WTC11 (cell line): ENCODE results near the gene C5orf15. TPM values are rescaled to one million over a fixed set of nuclear protein-coding genes. Genes with fewer than 3 reads are reported as not detected.

Experiments used
- ATAC-seq: fragments of 200-7000 bp; cut with Tn5 transposase; 2 replicates; pipeline ENCODE4 v1.10.0; 2021; ENCODE audit warnings: mild to moderate bottlenecking, moderate library complexity
- CTCF ChIA-PET: fragments of 300-600 bp; sonication (Branson Sonifier 250); formaldehyde crosslinking; loops from one replicate; lab custom pipeline; 2021; ENCODE audit warnings: antibody characterized with exemption; lab: Charles Lee
- POLR2A ChIA-PET: fragments of 350-600 bp; sonication (Branson Sonifier 250); formaldehyde crosslinking; loops from one replicate; lab custom pipeline; 2021; ENCODE audit warnings: antibody characterized with exemption; lab: Charles Lee
- DNase-seq: peaks from one replicate; pipeline ENCODE4 v3.0.0; 2021; ENCODE audit warnings: low spot score
- H3K27ac Mint-ChIP-seq: 2 replicates; pipeline ENCODE4 v1.8.0; 2021; ENCODE audit warnings: mixed read lengths
- H3K27me3 Mint-ChIP-seq: 2 replicates; pipeline ENCODE4 v1.8.0; 2021; ENCODE audit warnings: low read depth, mild to moderate bottlenecking, moderate library complexity, mixed read lengths
- H3K36me3 Mint-ChIP-seq: 2 replicates; pipeline ENCODE4 v1.8.0; 2021; ENCODE audit warnings: mixed read lengths
- H3K4me1 Mint-ChIP-seq: 2 replicates; pipeline ENCODE4 v1.8.0; 2022; ENCODE audit warnings: mixed read lengths
- H3K4me3 Mint-ChIP-seq: 2 replicates; pipeline ENCODE4 v1.8.0; 2021; ENCODE audit warnings: mild to moderate bottlenecking, moderate library complexity, mixed read lengths
- H3K9me3 Mint-ChIP-seq: 2 replicates; pipeline ENCODE4 v1.8.0; 2021; ENCODE audit warnings: mixed read lengths
- CBFB ChIP-seq: sonication (generic); formaldehyde crosslinking; IDR thresholded peaks from 2 replicates; pipeline ENCODE4 v1.8.1; 2022; ENCODE audit warnings: mild to moderate bottlenecking, low read depth, missing genetic modification reagents
- CDX4 ChIP-seq: fragments of 250-450 bp; sonication (Bioruptor Pico); IDR thresholded peaks from 2 replicates; pipeline ENCODE4 v1.9.0; 2021; ENCODE audit warnings: moderate library complexity, mild to moderate bottlenecking, inconsistent platforms, borderline replicate concordance
- E2F1 ChIP-seq: sonication (generic); formaldehyde crosslinking; IDR thresholded peaks from 2 replicates; pipeline ENCODE4 v1.8.0; 2022; ENCODE audit warnings: mild to moderate bottlenecking, missing genetic modification reagents
- E2F4 ChIP-seq: sonication (generic); formaldehyde crosslinking; IDR thresholded peaks from 2 replicates; pipeline ENCODE4 v1.8.1; 2022; ENCODE audit warnings: low read depth, mild to moderate bottlenecking, moderate library complexity, missing genetic modification reagents, borderline replicate concordance
- EMX1 ChIP-seq: fragments of 250-450 bp; sonication (Bioruptor Pico); IDR thresholded peaks from 2 replicates; pipeline ENCODE4 v1.8.0; 2021; ENCODE audit warnings: mild to moderate bottlenecking
- ESRRA ChIP-seq: sonication (generic); formaldehyde crosslinking; IDR thresholded peaks from 2 replicates; pipeline ENCODE4 v1.8.1; 2022; ENCODE audit warnings: mild to moderate bottlenecking, missing genetic modification reagents, borderline replicate concordance
- FOXJ3 ChIP-seq: sonication (generic); formaldehyde crosslinking; IDR thresholded peaks from 2 replicates; pipeline ENCODE4 v1.9.0; 2021; ENCODE audit warnings: missing genetic modification reagents, mild to moderate bottlenecking, borderline replicate concordance
- FOXP1 ChIP-seq: sonication (generic); formaldehyde crosslinking; IDR thresholded peaks from 2 replicates; pipeline ENCODE4 v1.8.0; 2022; ENCODE audit warnings: missing genetic modification reagents, mild to moderate bottlenecking, moderate library complexity, borderline replicate concordance
- HMGA2 ChIP-seq: fragments of 250-450 bp; sonication (Bioruptor Pico); IDR thresholded peaks from 2 replicates; pipeline ENCODE4 v1.4.0; 2021; ENCODE audit warnings: mild to moderate bottlenecking, moderate library complexity
- NFATC4 ChIP-seq: fragments of 250-450 bp; sonication (Bioruptor Pico); IDR thresholded peaks from 2 replicates; pipeline ENCODE4 v1.9.0; 2021; ENCODE audit warnings: mild to moderate bottlenecking
- NFE2L1 ChIP-seq: sonication (generic); formaldehyde crosslinking; IDR thresholded peaks from 2 replicates; pipeline ENCODE4 v1.8.1; 2023; ENCODE audit warnings: missing genetic modification reagents
- NFYB ChIP-seq: sonication (generic); formaldehyde crosslinking; conservative IDR thresholded peaks from 2 replicates; pipeline ENCODE4 v1.8.0; 2022; ENCODE audit warnings: low read depth, missing genetic modification reagents
- RELA ChIP-seq: sonication (generic); formaldehyde crosslinking; IDR thresholded peaks from 2 replicates; pipeline ENCODE4 v1.8.1; 2022; ENCODE audit warnings: missing genetic modification reagents, mild to moderate bottlenecking, borderline replicate concordance
- RORB ChIP-seq: fragments of 250-450 bp; sonication (Bioruptor Pico); IDR thresholded peaks from 2 replicates; pipeline ENCODE4 v1.9.0; 2021; ENCODE audit warnings: mild to moderate bottlenecking
- TEAD4 ChIP-seq: sonication (generic); formaldehyde crosslinking; IDR thresholded peaks from 2 replicates; pipeline ENCODE4 v1.8.0; 2022; ENCODE audit warnings: mild to moderate bottlenecking, missing genetic modification reagents
- USF1 ChIP-seq: sonication (generic); formaldehyde crosslinking; IDR thresholded peaks from 2 replicates; pipeline ENCODE4 v1.8.0; 2022; ENCODE audit warnings: mild to moderate bottlenecking, missing genetic modification reagents
- ZBTB21 ChIP-seq: sonication (generic); formaldehyde crosslinking; IDR thresholded peaks from 2 replicates; pipeline ENCODE4 v1.8.1; 2023; ENCODE audit warnings: mild to moderate bottlenecking, missing genetic modification reagents, borderline replicate concordance
- ZNF263 ChIP-seq: sonication (generic); formaldehyde crosslinking; IDR thresholded peaks from 2 replicates; pipeline ENCODE4 v1.8.1; 2022; ENCODE audit warnings: low read depth, mild to moderate bottlenecking, moderate library complexity, missing genetic modification reagents
- ZNF396 ChIP-seq: fragments of 250-450 bp; sonication (Bioruptor Pico); IDR thresholded peaks from 2 replicates; pipeline ENCODE4 v1.8.0; 2021; ENCODE audit warnings: mild to moderate bottlenecking, moderate library complexity, borderline replicate concordance
- ZNF423 ChIP-seq: fragments of 250-450 bp; sonication (Bioruptor Pico); IDR thresholded peaks from 2 replicates; pipeline ENCODE4 v2.1.2; 2022; ENCODE audit warnings: mild to moderate bottlenecking, moderate library complexity
- total RNA-seq: library from RNA; stranded (reverse); gene quantifications from 3 replicates; pipeline ENCODE4 v1.2.3, GENCODE V29; 2021

Gene C5orf15
- total RNA-seq, 1 experiment from 2014 or later = 32.7 TPM

- no peak for TF ChIP-seq E2F1 (CRISPR knock-in tag)
- TF ChIP-seq USF1 = no peak
- no peak for TF ChIP-seq RELA (CRISPR knock-in tag)
- TF ChIP-seq ZNF263 (CRISPR knock-in tag) = no peak
Measured at GRCh38 chr5:133924221-133924920, 44.1 kb downstream of the C5orf15 start (continued).

GRCh38 chr5:133921979-133922378 is 46.4 kb downstream of the C5orf15 start:
- ChIA-PET POLR2A (no interaction called here), CTCF (interaction anchor here (1.0 to 1.5 kb wide), 2 partner anchors 12 to 23 kb away, joined by 3 to 4 read pairs; no protein-coding TSS in a partner anchor)
- DNase-seq (no peak), ATAC-seq (peak; percentile 43)
- H3K4me1 Mint-ChIP-seq = peaks cover 15% of the 10 kb centered on the region
- TF ChIP-seq ZNF263 (CRISPR knock-in tag) (no peak), HMGA2 (CRISPR knock-in tag) (no peak), ESRRA (CRISPR knock-in tag) (no peak), CBFB (CRISPR knock-in tag) (no peak), RORB (CRISPR knock-in tag) (no peak), ZNF423 (CRISPR knock-in tag) (no peak), NFE2L1 (CRISPR knock-in tag) (no peak), EMX1 (no peak), E2F4 (CRISPR knock-in tag) (no peak), TEAD4 (no peak), ZNF396 (CRISPR knock-in tag) (no peak)
- no peaks in the 10 kb centered on the region for H3K36me3 Mint-ChIP-seq
- H3K27me3 Mint-ChIP-seq = no peaks in the 10 kb centered on the region; the same call in 1 of the 2 replicates
- H3K4me3 Mint-ChIP-seq = no peak overlapping the region
- no peak overlapping the region for H3K27ac Mint-ChIP-seq
- peaks cover 5% of the 10 kb centered on the region; the same call in 1 of the 2 replicates for H3K9me3 Mint-ChIP-seq

GRCh38 chr5:133921069-133921468 is 47.4 kb downstream of the C5orf15 start:
- TF ChIP-seq ZBTB21 (CRISPR knock-in tag) (no peak), NFATC4 (CRISPR knock-in tag) (no peak), CDX4 (no peak), NFYB (CRISPR knock-in tag) (no peak), FOXJ3 (CRISPR knock-in tag) (no peak), FOXP1 (CRISPR knock-in tag) (no peak)
- TF ChIP-seq, all 79 proteins: peak for 0
- POLR2A ChIA-PET = no interaction called here
- no peak for DNase-seq
- H3K9me3 Mint-ChIP-seq = peaks cover 5% of the 10 kb centered on the region; the same call in 1 of the 2 replicates
- no peaks in the 10 kb centered on the region for H3K36me3 Mint-ChIP-seq
- no peaks in the 10 kb centered on the region; the same call in 1 of the 2 replicates for H3K27me3 Mint-ChIP-seq
- CTCF ChIA-PET = interaction anchor here (1.3 to 1.5 kb wide), 3 partner anchors 12 to 76 kb away, joined by 3 to 4 read pairs (median 3); no protein-coding TSS in a partner anchor
- H3K27ac Mint-ChIP-seq = no peak overlapping the region
- peaks cover 15% of the 10 kb centered on the region for H3K4me1 Mint-ChIP-seq
- H3K4me3 Mint-ChIP-seq = no peak overlapping the region
- no peak for ATAC-seq
